ENCODE results near the gene ATP13A3. TPM values are rescaled to one million over a fixed set of nuclear protein-coding genes. Genes with fewer than 3 reads are reported as not detected.
A peak's percentile ranks its signal among the peaks of the same experiment; 100 is the strongest.
"Not testable (repeated sequence)": the region's sequence is repeated elsewhere in the genome, so short reads cannot be mapped to it uniquely, and the experiment has no call there.

ATP13A3 gene
- total RNA-seq, 3 donors from 2014 or later: 186 to 209 (median 188) TPM

DNA sequence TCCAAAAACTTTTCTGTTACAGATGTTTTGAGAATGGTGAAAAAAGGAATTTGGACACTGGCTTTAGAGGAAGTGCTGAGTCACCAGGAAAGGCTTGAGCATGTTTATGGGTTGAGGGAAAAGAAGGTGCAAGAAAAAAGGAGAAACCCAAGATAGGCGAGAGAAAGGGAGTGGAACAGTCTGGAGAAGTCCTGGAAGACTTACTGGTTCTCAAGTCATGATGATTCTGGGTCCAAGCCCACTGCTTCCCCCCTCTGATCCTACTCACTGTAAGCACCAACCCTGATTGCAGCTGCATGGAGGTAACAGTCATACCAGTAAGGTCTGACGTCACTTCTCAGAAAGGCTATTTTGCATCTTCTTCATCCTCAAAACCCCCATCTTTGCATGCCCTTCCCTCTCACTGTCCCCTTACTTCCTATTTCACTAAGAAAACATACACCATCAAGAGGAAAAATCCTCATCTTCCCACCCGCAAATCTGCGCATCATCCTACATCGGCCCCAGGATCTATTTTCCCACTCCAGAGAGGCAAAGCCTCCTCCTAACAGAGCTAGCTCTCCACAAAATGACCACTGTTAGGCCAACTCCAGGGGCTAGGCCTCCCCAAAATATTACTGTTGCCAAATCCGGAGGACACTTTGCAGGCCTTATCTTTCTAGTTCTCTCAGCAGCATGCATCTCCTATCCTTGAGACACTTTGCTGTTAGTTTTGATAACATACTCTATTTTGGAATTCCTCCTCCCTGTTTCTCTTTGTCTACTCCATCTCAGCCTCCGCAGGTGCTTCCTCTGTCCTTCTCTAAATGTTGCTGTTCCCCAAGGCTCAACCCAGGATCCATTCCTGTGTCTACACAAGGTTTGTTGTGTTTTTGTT lies 3.2 kb upstream of the ATP13A3 start:
- Mint-ChIP-seq H3K4me1 (ENCODE audit: low read depth) (peaks cover 46% of the 10 kb centered on the region), H3K9me3 (no peaks in the 10 kb centered on the region), H3K4me3 (peak overlapping the region; percentile 1), H3K27me3 (ENCODE audit: low read depth) (no peaks in the 10 kb centered on the region), H3K36me3 (ENCODE audit: insufficient read depth) (peaks cover 4% of the 10 kb centered on the region)
- ATAC-seq (peak in 1 of 2 donors; percentile 4), DNase-seq (no peak)

DNA sequence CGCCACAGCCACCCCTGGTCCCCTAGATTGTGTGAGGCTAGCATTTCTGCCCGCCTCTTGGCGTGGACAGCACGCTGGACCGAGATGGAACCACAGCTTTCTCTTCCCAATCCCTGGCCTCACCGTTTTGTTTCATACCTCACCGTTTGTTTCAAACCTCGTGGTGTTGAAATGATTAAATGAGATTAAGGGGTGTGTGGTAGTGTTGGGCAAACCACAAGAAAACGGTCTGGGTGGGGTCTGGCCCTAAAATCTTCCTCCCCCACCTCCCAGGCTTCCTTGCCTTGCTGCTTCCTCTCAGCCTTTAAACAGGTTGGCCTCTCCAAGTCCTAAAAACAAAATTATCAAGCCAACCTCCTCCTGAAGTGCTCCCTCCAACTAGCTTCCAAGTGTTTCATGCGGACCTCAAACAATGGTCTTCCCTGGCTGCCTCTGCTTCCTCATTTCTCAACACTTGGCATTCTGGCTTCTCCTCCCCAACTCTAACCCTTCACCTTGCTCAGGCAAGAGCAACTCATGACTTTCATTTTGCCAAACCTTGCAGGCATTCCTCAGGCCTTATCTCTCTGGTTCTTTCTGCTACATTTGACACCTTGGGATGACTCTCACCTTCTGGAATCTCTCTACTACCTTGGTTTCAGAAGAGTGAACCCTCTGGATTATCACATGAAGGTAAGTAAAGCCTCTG lies 1.4 kb upstream of the ATP13A3 start:
- Mint-ChIP-seq H3K4me1 (ENCODE audit: low read depth) (peaks cover 50% of the 10 kb centered on the region), H3K27me3 (ENCODE audit: low read depth) (no peaks in the 10 kb centered on the region), H3K36me3 (ENCODE audit: insufficient read depth) (peaks cover 9% of the 10 kb centered on the region), H3K4me3 (peak overlapping the region; percentile 87), H3K9me3 (no peaks in the 10 kb centered on the region)
- ATAC-seq (no peak), DNase-seq (no peak)

DNA sequence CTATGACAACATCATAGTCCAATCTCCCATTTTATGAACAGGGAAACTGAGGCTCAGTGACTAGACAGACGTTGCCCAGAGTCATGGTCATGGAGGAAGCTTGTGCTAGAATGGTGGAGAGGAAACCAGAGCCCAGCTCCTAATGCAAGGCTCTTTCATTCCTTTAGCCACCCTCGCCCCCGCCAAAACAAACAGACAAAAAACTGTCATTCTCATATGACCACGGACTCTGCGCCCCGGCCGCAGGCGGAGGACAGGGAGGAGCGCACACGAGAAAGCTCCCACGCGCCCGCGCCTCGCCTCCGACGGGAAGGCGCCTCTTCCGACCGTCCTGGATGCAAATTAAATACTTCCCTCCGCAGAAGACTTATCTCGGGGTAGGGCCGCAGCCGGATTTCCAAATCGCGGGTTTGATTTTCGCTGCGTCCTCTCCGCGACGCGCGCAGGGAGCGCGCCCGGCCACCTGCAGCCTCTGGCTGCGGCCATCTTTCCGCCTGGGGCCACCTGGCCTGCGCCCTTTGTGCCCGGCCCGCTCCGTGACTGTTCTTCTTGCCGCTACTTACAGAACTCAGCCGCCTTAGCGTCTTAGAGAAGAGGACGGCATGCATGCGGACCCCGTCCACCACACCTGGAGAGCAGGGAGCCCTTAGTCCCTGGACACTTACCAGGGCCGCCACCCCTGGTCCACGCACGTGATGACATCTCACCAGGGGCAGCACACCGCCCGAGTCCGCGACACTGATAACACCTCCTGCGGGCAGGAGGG lies 670 bp upstream of the ATP13A3 start:
- peak; percentile 2 to 5 for ATAC-seq

DNA sequence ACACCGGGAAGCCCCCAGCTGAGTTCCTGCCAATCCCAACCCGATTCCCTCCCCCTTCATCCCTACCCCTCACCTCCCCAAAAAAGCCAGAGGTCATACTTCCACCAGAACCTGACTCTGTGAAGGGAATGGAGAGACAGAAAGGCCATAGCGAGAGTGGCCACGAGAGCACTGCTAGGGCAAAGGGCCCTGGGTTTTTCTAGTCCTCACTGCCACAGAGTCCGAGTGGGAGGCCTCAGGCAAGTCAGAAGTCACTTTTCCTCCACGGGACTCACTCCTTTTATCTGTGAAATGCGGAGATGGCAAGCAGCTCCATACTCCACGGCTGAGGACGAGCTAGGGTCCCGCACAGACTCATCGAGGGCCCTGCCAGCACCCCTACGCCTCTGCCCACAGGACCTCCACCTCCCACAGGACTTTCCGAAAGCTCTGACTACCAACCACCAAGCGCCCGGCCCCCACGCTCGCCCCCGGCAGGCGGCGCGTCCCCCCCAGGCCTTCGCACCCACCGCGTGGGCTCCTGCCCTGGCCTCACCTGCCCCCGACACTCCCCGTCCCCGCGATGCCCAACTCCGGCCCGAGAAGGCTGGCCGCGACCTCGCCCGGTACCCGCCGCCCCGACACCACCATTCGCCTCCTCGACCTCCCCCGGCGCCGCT lies 792 bp downstream of the ATP13A3 start:
- H3K9me3 Mint-ChIP-seq: no peaks in the 10 kb centered on the region
- DNase-seq (peak; percentile 59), ATAC-seq (peak; percentile 38 to 47)
- peaks cover 66% of the 10 kb centered on the region for H3K4me1 Mint-ChIP-seq (ENCODE audit: low read depth)
- no peaks in the 10 kb centered on the region for H3K27me3 Mint-ChIP-seq (ENCODE audit: low read depth)
- peaks cover 18% of the 10 kb centered on the region for H3K36me3 Mint-ChIP-seq (ENCODE audit: insufficient read depth)
- H3K4me3 Mint-ChIP-seq: peak overlapping the region; percentile 95

More for the DNA sequence above, 670 bp upstream of the ATP13A3 start:
- Mint-ChIP-seq H3K36me3 (ENCODE audit: insufficient read depth) (peaks cover 12% of the 10 kb centered on the region), H3K27me3 (ENCODE audit: low read depth) (no peaks in the 10 kb centered on the region), H3K4me1 (ENCODE audit: low read depth) (peaks cover 55% of the 10 kb centered on the region), H3K9me3 (no peaks in the 10 kb centered on the region), H3K4me3 (peak overlapping the region; percentile 87)
- DNase-seq: peak; percentile 19

DNA sequence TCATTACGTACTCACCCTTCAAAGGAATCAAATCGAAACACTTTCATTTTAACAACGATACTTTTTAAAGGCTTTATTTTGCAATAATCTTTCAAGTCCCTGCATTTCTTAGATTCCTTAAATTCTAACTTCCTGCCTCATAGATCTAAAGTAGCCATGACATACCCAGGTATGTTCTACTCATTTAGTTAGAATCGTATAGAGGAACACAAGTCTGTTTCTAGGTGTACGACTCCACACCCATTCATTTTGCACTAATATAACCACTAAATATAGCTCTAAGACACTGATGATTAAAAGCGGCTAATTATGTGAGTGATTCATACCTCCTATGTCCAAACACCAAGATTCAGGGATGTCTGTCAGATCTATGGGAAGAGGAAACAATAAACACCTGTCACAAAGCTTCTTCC lies 1.3 kb downstream of the ATP13A3 start:
- H3K4me3 Mint-ChIP-seq: peak overlapping the region; percentile 95
- ATAC-seq (no peak), DNase-seq (no peak)
- H3K9me3 Mint-ChIP-seq: no peaks in the 10 kb centered on the region
- H3K4me1 Mint-ChIP-seq (ENCODE audit: low read depth): peaks cover 71% of the 10 kb centered on the region
- peaks cover 18% of the 10 kb centered on the region for H3K36me3 Mint-ChIP-seq (ENCODE audit: insufficient read depth)
- no peaks in the 10 kb centered on the region for H3K27me3 Mint-ChIP-seq (ENCODE audit: low read depth)

DNA sequence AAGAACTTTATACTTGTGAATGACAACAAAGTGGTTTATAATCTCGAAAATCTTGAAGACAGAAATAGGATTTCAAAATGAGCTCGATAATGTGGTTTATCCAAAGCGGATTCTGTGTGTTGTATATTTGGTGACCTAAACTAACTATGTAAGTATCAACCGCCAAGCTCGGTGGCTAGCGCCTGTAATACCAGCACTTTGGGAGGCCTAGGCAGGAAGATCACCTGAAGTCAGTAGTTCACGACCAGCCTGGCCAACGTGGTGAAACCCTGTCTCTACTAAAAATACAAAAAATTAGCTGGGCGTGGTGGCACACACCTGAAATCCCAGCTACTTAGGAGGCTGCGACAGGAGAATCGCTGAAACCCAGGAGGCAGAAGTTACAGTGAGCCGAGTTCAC lies 2.2 kb downstream of the ATP13A3 start:
- peaks cover 71% of the 10 kb centered on the region for H3K4me1 Mint-ChIP-seq (ENCODE audit: low read depth)
- H3K36me3 Mint-ChIP-seq (ENCODE audit: insufficient read depth): peaks cover 18% of the 10 kb centered on the region

DNA sequence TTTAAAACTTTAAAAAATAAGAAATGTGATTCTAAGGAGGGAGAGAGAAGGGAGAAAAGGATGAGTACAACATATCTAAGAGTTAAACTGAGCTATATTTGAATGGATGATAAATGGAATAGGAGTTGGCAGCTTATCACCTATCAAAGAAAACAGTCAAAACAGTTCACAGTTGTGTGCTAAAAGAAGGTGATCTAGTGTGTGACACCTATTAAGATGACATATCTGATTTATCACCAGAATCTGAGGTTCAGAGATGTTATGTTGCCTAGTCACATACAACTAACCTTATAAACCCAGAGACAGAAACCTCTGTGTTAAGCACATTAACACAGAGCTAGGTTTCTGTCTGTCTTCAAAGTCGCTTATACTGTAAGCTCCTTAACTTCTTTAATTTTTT lies 3.0 kb downstream of the ATP13A3 start:
- Mint-ChIP-seq H3K36me3 (ENCODE audit: insufficient read depth) (peaks cover 18% of the 10 kb centered on the region), H3K27me3 (ENCODE audit: low read depth) (no peaks in the 10 kb centered on the region), H3K4me1 (ENCODE audit: low read depth) (peaks cover 68% of the 10 kb centered on the region), H3K9me3 (no peaks in the 10 kb centered on the region), H3K4me3 (no peak overlapping the region)
- no peak for ATAC-seq
- DNase-seq: no peak

More for the DNA sequence above, 2.2 kb downstream of the ATP13A3 start:
- Mint-ChIP-seq H3K9me3 (no peaks in the 10 kb centered on the region), H3K4me3 (peak overlapping the region; percentile 95), H3K27me3 (ENCODE audit: low read depth) (no peaks in the 10 kb centered on the region)
- ATAC-seq (no peak), DNase-seq (no peak)

DNA sequence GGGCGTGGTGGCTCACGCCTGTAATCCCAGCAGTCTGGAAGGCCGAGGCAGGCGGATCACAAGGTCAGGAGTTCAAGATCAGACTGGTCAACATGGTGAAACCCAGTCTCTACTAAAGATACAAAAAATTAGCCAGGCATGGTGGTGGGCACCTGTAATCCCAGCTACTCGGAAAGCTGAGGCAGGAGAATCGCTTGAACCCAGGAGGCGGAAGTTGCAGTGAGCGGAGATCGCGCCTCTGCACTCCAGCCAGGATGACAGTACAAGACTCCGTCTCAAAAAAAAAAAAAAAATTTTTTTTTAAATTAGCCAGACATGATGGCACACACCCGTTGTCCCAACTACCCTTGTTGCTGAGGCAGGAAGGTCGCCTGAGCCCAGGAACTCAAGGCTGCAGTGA lies 4.0 kb downstream of the ATP13A3 start:
- DNase-seq; ATAC-seq; H3K4me3 Mint-ChIP-seq; H3K27me3 Mint-ChIP-seq (ENCODE audit: low read depth); H3K9me3 Mint-ChIP-seq: not testable (repeated sequence)
- Mint-ChIP-seq H3K36me3 (ENCODE audit: insufficient read depth) (peaks cover 21% of the 10 kb centered on the region), H3K4me1 (ENCODE audit: low read depth) (peaks cover 60% of the 10 kb centered on the region)

DNA sequence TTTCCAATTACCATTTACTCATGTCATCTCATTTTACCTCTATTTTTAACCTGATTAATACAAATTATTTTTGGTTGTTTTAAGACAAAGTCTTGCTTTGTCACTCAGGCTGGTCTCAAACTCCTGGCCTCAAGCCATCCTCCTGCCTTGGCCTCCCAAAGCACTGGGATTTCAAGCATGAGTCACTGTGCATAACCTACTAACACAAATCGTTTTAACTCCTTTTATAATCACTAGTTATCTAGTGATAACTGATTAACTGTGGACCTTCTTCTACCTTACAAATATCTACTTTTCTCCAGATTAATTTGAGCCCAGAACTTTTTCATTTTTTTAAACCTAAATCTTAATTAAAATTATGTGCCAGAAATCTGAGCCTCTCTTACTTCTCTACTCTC lies 4.6 kb downstream of the ATP13A3 start:
- peaks cover 54% of the 10 kb centered on the region for H3K4me1 Mint-ChIP-seq (ENCODE audit: low read depth)
- H3K36me3 Mint-ChIP-seq (ENCODE audit: insufficient read depth): peaks cover 21% of the 10 kb centered on the region
- DNase-seq (no peak), ATAC-seq (no peak)
- no peaks in the 10 kb centered on the region for H3K9me3 Mint-ChIP-seq
- peak overlapping the region; percentile 56 for H3K4me3 Mint-ChIP-seq
- no peaks in the 10 kb centered on the region for H3K27me3 Mint-ChIP-seq (ENCODE audit: low read depth)

DNA sequence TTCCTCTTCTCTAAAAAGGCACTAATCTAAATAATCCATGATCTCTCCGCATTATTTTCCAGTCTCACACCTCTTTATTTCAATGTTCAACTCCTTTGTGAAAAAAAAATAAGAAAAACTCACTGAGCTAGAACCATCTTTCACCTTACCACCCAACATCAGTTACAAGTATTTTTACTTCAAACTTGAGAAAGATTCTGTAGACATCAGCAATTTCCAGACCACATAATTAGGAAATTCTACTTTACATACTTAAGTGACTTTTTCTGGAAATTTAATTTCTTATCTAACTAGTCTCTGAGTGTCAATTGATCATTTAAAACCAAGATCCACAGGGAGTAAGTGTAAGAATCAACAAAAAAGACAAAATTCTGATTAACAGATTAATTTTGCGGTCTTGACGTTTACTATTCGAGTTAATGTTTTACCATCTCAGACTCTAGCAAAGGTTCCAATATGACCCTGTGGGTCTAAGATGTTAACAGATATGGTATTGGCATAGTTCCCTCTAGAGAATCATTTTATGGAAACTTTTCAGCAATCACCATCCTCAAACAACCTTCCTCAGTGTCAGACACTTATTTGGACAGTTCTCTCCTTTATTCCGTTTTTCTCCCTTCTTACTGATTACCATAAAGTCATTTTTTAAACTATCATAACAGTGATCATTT lies 5.1 kb downstream of the ATP13A3 start:
- Mint-ChIP-seq H3K4me1 (ENCODE audit: low read depth) (peaks cover 51% of the 10 kb centered on the region), H3K9me3 (no peaks in the 10 kb centered on the region), H3K27me3 (ENCODE audit: low read depth) (no peaks in the 10 kb centered on the region), H3K4me3 (peak overlapping the region; percentile 56), H3K36me3 (ENCODE audit: insufficient read depth) (peaks cover 21% of the 10 kb centered on the region)
- ATAC-seq: no peak
- DNase-seq: no peak

DNA sequence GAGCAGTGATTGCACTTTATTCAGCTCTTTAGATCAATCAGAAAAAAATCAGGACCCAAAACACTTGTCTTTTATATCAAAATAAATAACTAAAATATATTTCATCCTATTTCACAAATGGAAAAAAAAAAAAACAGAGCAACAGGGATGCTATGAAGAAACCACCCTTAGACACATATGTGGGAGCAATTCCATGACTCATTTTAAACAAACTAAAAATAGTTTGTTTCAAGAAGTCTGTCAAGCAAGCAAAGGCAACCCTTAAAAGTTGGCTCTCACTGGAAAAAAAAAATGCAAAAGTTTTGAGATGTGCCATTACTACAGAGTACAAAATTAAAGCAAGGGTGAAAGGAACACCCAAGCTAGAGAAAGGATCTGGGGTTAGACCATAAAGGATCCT lies 5.7 kb downstream of the ATP13A3 start:
- DNase-seq: no peak
- Mint-ChIP-seq H3K9me3 (no peaks in the 10 kb centered on the region), H3K27me3 (ENCODE audit: low read depth) (no peaks in the 10 kb centered on the region), H3K36me3 (ENCODE audit: insufficient read depth) (peaks cover 21% of the 10 kb centered on the region), H3K4me1 (ENCODE audit: low read depth) (peaks cover 51% of the 10 kb centered on the region), H3K4me3 (peak overlapping the region; percentile 32)
- no peak for ATAC-seq

DNA sequence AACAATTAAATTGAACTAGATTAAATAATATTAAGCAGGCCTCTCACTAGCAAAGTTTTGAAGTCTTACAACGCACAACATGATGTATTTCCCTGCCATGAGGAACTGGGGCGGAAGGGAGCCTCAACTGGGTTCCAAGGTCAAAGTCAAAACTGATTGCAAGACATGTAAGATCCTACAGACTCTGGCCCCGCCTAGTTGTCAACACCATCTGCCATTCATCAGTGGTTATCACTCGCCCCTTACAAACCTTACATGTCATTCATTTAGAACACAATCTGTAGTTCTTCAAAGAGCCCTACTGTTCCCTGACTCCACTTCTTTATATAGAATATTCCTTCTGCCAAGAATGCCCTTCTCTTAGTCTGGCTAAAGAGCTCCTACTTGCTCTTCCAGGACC lies 10.0 kb downstream of the ATP13A3 start:
- H3K4me1 Mint-ChIP-seq (ENCODE audit: low read depth): peaks cover 42% of the 10 kb centered on the region
- DNase-seq (no peak), ATAC-seq (no peak)
- H3K9me3 Mint-ChIP-seq: no peaks in the 10 kb centered on the region
- no peak overlapping the region for H3K4me3 Mint-ChIP-seq
- peaks cover 3% of the 10 kb centered on the region for H3K36me3 Mint-ChIP-seq (ENCODE audit: insufficient read depth)
- H3K27me3 Mint-ChIP-seq (ENCODE audit: low read depth): no peaks in the 10 kb centered on the region

DNA sequence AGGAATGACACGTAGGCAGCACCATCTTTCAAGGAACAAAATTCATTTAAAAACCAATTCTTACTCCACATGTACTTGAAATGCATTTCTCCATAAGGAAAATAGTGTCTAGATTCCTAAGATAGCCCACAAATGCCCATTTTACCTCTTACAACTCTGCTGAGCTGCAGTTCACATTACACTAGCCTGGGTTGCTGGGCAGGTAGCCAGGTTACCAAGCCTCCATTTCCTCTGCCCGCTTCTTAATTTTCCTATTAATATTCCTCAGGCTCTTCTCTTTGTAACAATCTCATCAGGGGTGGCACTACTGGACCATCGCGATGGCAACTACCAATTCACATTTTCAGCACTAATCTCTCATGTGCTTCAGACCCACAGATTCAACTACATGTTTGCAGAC lies 10.8 kb downstream of the ATP13A3 start:
- ATAC-seq (no peak), DNase-seq (no peak)
- Mint-ChIP-seq H3K4me3 (no peak overlapping the region), H3K27me3 (ENCODE audit: low read depth) (no peaks in the 10 kb centered on the region), H3K9me3 (no peaks in the 10 kb centered on the region), H3K4me1 (ENCODE audit: low read depth) (peaks cover 34% of the 10 kb centered on the region), H3K36me3 (ENCODE audit: insufficient read depth) (peaks cover 5% of the 10 kb centered on the region)
